Nephron (organoid): ENCODE results near the gene STX16.

Source experiments
- H3K27ac Mint-ChIP-seq, 3 experiments: 2 replicates each; pipeline ENCODE4 v1.8.0; 2020; ENCODE audit warnings: mixed read lengths in 3 of 3, mild to moderate bottlenecking in 2 of 3, moderate library complexity in 1 of 3
- H3K27me3 Mint-ChIP-seq: 2 replicates; pipeline ENCODE4 v1.8.0; 2021; ENCODE audit warnings: low read depth, mild to moderate bottlenecking, moderate library complexity, mixed read lengths
- H3K36me3 Mint-ChIP-seq: 2 replicates; pipeline ENCODE4 v1.8.0; 2020; ENCODE audit warnings: low read depth, mixed read lengths
- H3K4me1 Mint-ChIP-seq: 2 replicates; pipeline ENCODE4 v1.8.0; 2020; ENCODE audit warnings: mixed read lengths
- H3K4me3 Mint-ChIP-seq, 3 experiments: 2 replicates each; pipeline ENCODE4 v1.8.0; 2020; ENCODE audit warnings: mild to moderate bottlenecking in 3 of 3, mixed read lengths in 3 of 3, moderate library complexity in 2 of 3
- H3K9me3 Mint-ChIP-seq: 2 replicates; pipeline ENCODE4 v1.8.0; 2020; ENCODE audit warnings: mixed read lengths
- CTCF ChIP-seq, 3 experiments: fragments of 200-600 bp; sonication (generic); IDR thresholded peaks; one replicate each; pipeline ENCODE4 v1.5.0; 2021; ENCODE audit warnings: antibody characterized with exemption in 3 of 3; ENCODE audit not compliant: unreplicated experiment in 3 of 3

STX16 gene

GRCh38 chr20:58718121-58718563, 67.1 kb downstream of the STX16 start:
- Mint-ChIP-seq H3K9me3 (peaks cover 3% of the 10 kb centered on the region), H3K27ac (no peak overlapping the region), H3K36me3 (no peaks in the 10 kb centered on the region), H3K4me1 (peaks cover 5% of the 10 kb centered on the region), H3K27me3 (peaks cover 8% of the 10 kb centered on the region), H3K4me3 (no peak overlapping the region)
- TF ChIP-seq CTCF (IDR thresholded peaks at IDR 0.05; ENCODE audit: unreplicated experiment in 3 of 3): no peak

- H3K36me3 Mint-ChIP-seq: no peaks in the 10 kb centered on the region
- H3K27ac Mint-ChIP-seq: no peak overlapping the region
- H3K4me1 Mint-ChIP-seq: peaks cover 5% of the 10 kb centered on the region
- H3K9me3 Mint-ChIP-seq: peaks cover 6% of the 10 kb centered on the region
- H3K4me3 Mint-ChIP-seq: no peak overlapping the region
- H3K27me3 Mint-ChIP-seq: peaks cover 13% of the 10 kb centered on the region
- no peak for TF ChIP-seq CTCF (IDR thresholded peaks at IDR 0.05; ENCODE audit: unreplicated experiment in 3 of 3)
Measured at GRCh38 chr20:58718729-58719128, 67.6 kb downstream of the STX16 start.

- H3K4me3 Mint-ChIP-seq: no peak overlapping the region
- peaks cover 8% of the 10 kb centered on the region for H3K9me3 Mint-ChIP-seq
- no peak overlapping the region for H3K27ac Mint-ChIP-seq
- peaks cover 13% of the 10 kb centered on the region for H3K27me3 Mint-ChIP-seq
- TF ChIP-seq CTCF (IDR thresholded peaks at IDR 0.05; ENCODE audit: unreplicated experiment in 3 of 3): no peak
- peaks cover 5% of the 10 kb centered on the region for H3K4me1 Mint-ChIP-seq
- no peaks in the 10 kb centered on the region for H3K36me3 Mint-ChIP-seq
Measured at GRCh38 chr20:58719258-58719657, 68.2 kb downstream of the STX16 start.

GRCh38 chr20:58719971-58720371, 68.9 kb downstream of the STX16 start:
- Mint-ChIP-seq H3K9me3 (peaks cover 15% of the 10 kb centered on the region), H3K4me3 (no peak overlapping the region), H3K4me1 (peaks cover 5% of the 10 kb centered on the region), H3K27me3 (peaks cover 13% of the 10 kb centered on the region), H3K36me3 (no peaks in the 10 kb centered on the region), H3K27ac (no peak overlapping the region)
- TF ChIP-seq CTCF (IDR thresholded peaks at IDR 0.05; ENCODE audit: unreplicated experiment in 3 of 3): no peak

GRCh38 chr20:58720890-58721289, 69.8 kb downstream of the STX16 start:
- peaks cover 15% of the 10 kb centered on the region for H3K9me3 Mint-ChIP-seq
- peaks cover 5% of the 10 kb centered on the region for H3K4me1 Mint-ChIP-seq

More at GRCh38 chr20:58720890-58721289, 69.8 kb downstream of the STX16 start:
- Mint-ChIP-seq H3K4me3 (no peak overlapping the region), H3K36me3 (no peaks in the 10 kb centered on the region), H3K27ac (no peak overlapping the region), H3K27me3 (peaks cover 13% of the 10 kb centered on the region)
- TF ChIP-seq CTCF (IDR thresholded peaks at IDR 0.05; ENCODE audit: unreplicated experiment in 3 of 3): no peak
